Vagina (tissue), 2 donors: ENCODE data around the gene KIDINS220. TPM values are rescaled to one million over a fixed set of nuclear protein-coding genes. Genes with fewer than 3 reads are reported as not detected.

Source experiments
- DNase-seq, 2 donors: peaks; one replicate each; pipeline ENCODE4 v3.0.0-alpha.2; 2017; ENCODE audit errors: extremely low spot score in 2 of 2
- H3K27ac ChIP-seq: fragments of 200-600 bp; sonication (generic); one replicate; pipeline ENCODE4 v1.5.1; 2019
- H3K27me3 ChIP-seq: fragments of 200-600 bp; sonication (generic); one replicate; pipeline ENCODE4 v1.5.1; 2019
- H3K36me3 ChIP-seq, 2 donors: fragments of 200-600 bp; sonication (generic); one replicate each; pipeline ENCODE4 v1.5.1; 2017 to 2019
- H3K4me1 ChIP-seq: fragments of 200-600 bp; sonication (generic); one replicate; pipeline ENCODE4 v1.5.1; 2019
- H3K4me3 ChIP-seq, 2 donors: fragments of 200-600 bp; sonication (generic); 1 replicate in 1 of 2; 2 replicates in 1 of 2; pipeline ENCODE4 v1.5.1; 2016 to 2019
- H3K9me3 ChIP-seq: fragments of 200-600 bp; sonication (generic); one replicate; pipeline ENCODE4 v1.5.1; 2019
- CTCF ChIP-seq, 3 experiments: fragments of 450-650 bp in 2 of 3; fragments of 200-600 bp in 1 of 3; sonication (generic) in 1 of 3; IDR thresholded peaks; one replicate each; pipeline ENCODE4 v1.5.1; 2017 to 2019; ENCODE audit warnings: antibody characterized with exemption in 3 of 3, mild to moderate bottlenecking in 2 of 3, moderate library complexity in 2 of 3
- POLR2A ChIP-seq, 2 donors: fragments of 450-650 bp; IDR thresholded peaks; one replicate each; pipeline ENCODE4 v1.6.1; 2017; ENCODE audit warnings: antibody characterized with exemption in 2 of 2, mild to moderate bottlenecking in 2 of 2, moderate library complexity in 2 of 2
- POLR2AphosphoS5 ChIP-seq, 2 donors: sonication (generic); formaldehyde crosslinking; IDR thresholded peaks; one replicate each; pipeline ENCODE4 v1.9.0; 2017; ENCODE audit warnings: antibody characterized with exemption in 2 of 2, mild to moderate bottlenecking in 2 of 2, low read depth in 1 of 2; ENCODE audit not compliant: insufficient read depth in 1 of 2
- intact Hi-C: fragments of 100-400 bp; cut with DNase I; formaldehyde crosslinking; loops from one replicate; pipeline ENCODE4 v1.15.1; 2023
- total RNA-seq: library from RNA; depleted of rRNA; stranded (reverse); fragments of >200 nt; gene quantifications from one replicate; pipeline ENCODE4 v1.2.3, GENCODE V29; 2016

The KIDINS220 gene
- total RNA-seq, 1 donor from 2014 or later = 67.8 TPM

- Histone ChIP-seq H3K9me3 (no peaks in the 10 kb centered on the region), H3K27me3 (no peaks in the 10 kb centered on the region), H3K36me3 (no peaks in the 10 kb centered on the region), H3K4me3 (peak overlapping the region; percentile 46 to 63), H3K4me1 (peaks cover 58% of the 10 kb centered on the region), H3K27ac (peak overlapping the region; percentile 95)
- peak in 1 of 2 donors; percentile 47 for TF ChIP-seq POLR2AphosphoS5 (IDR thresholded peaks at IDR 0.05; ENCODE audit: insufficient read depth in 1 of 2, low read depth in 1 of 2)
- no peak for TF ChIP-seq CTCF (IDR thresholded peaks at IDR 0.05)
- peak in 1 of 2 donors; percentile 79 for DNase-seq
- intact Hi-C loops = loop anchor here (5.0 to 10.0 kb wide), 3 partner anchors 68 to 675 kb away; no protein-coding TSS in a partner anchor
These were observed 157.3 kb downstream of the KIDINS220 start for GRCh38 chr2:8679827-8680731.

GRCh38 chr2:8679567-8679826, 157.9 kb downstream of the KIDINS220 start:
- intact Hi-C loops = loop anchor here (10.0 kb wide), 1 partner anchor 675 kb away; no protein-coding TSS in a partner anchor
- TF ChIP-seq POLR2A (IDR thresholded peaks at IDR 0.05) (no peak), CTCF (IDR thresholded peaks at IDR 0.05) (no peak), POLR2AphosphoS5 (IDR thresholded peaks at IDR 0.05; ENCODE audit: insufficient read depth in 1 of 2, low read depth in 1 of 2) (no peak)
- Histone ChIP-seq H3K4me1 (peaks cover 52% of the 10 kb centered on the region), H3K27ac (peak overlapping the region; percentile 95), H3K27me3 (no peaks in the 10 kb centered on the region), H3K9me3 (no peaks in the 10 kb centered on the region), H3K4me3 (peak overlapping the region; percentile 46 to 63), H3K36me3 (no peaks in the 10 kb centered on the region)
- no peak for DNase-seq

Other genes with a start within 250 kb of the KIDINS220 start
- gene ID2, start 155.6 kb downstream of the KIDINS220 start, total RNA-seq = 378 TPM
- 32.9 TPM for gene MBOAT2, start 166.1 kb upstream of the KIDINS220 start, total RNA-seq